Small intestine (tissue), 7 donors: ENCODE measurements around the gene PDE9A. TPM values are rescaled to one million over a fixed set of nuclear protein-coding genes. Genes with fewer than 3 reads are reported as not detected.

ENCODE experiments used
- DNase-seq, 2 donors: peaks; one replicate each; pipeline versions ENCODE4 v3.0.0 to v3.0.0-alpha.2; 2013
- FAIRE-seq: peaks from 2 replicates; lab custom pipeline; 2012; peaks lifted over from hg19 to GRCh38; lab: Jason Lieb, UNC
- H3K27ac ChIP-seq, 3 donors: one replicate each; pipeline ENCODE4 v1.5.1; 2013; ENCODE audit warnings: low read length in 2 of 3, mild to moderate bottlenecking in 2 of 3, control low read depth in 1 of 3, inconsistent platforms in 1 of 3, low read depth in 1 of 3, moderate library complexity in 1 of 3
- H3K27me3 ChIP-seq, 3 donors: one replicate each; pipeline ENCODE4 v1.6.1; 2013; ENCODE audit warnings: low read length in 3 of 3, inconsistent platforms in 1 of 3; ENCODE audit not compliant: control insufficient read depth in 3 of 3, insufficient read depth in 3 of 3
- H3K36me3 ChIP-seq, 3 donors: one replicate each; pipeline ENCODE4 v1.6.1; 2013; ENCODE audit warnings: low read length in 3 of 3, inconsistent platforms in 1 of 3, low read depth in 1 of 3, mild to moderate bottlenecking in 1 of 3, moderate library complexity in 1 of 3; ENCODE audit not compliant: control insufficient read depth in 3 of 3, insufficient read depth in 2 of 3
- H3K4me1 ChIP-seq, 3 donors: one replicate each; pipeline ENCODE4 v1.6.1; 2013; ENCODE audit warnings: low read length in 2 of 3, inconsistent platforms in 1 of 3, low read depth in 1 of 3, mild to moderate bottlenecking in 1 of 3, moderate library complexity in 1 of 3; ENCODE audit not compliant: control insufficient read depth in 3 of 3, insufficient read depth in 2 of 3
- H3K4me3 ChIP-seq, 3 donors: one replicate each; pipeline ENCODE4 v1.5.1; 2013; ENCODE audit warnings: low read length in 3 of 3, control low read depth in 1 of 3, inconsistent platforms in 1 of 3, low read depth in 1 of 3, mild to moderate bottlenecking in 1 of 3, moderate library complexity in 1 of 3
- H3K9me3 ChIP-seq, 2 donors: one replicate each; pipeline ENCODE4 v1.6.1; 2013; ENCODE audit warnings: low read depth in 1 of 2, low read length in 1 of 2; ENCODE audit not compliant: control insufficient read depth in 2 of 2, insufficient read depth in 1 of 2
- WGBS, 3 donors: extraction: QIAGEN DNeasy Blood & Tissue Kit; methylation state at CpG; one replicate each; pipeline ENCODE4 v1.1.7; 2013; 5-methylcytosine and 5-hydroxymethylcytosine counted together
- polyA plus RNA-seq, 4 donors: library from polyadenylated mRNA; stranded (reverse) in 3 of 4; unstranded in 1 of 4; fragments of 200-250 nt in 3 of 4; fragments of 120-200 nt in 1 of 4; gene quantifications; one replicate each; pipeline versions ENCODE4 v1.2.1 to v1.2.3, GENCODE V29; 2013
- donor health status: healthy with polysubstance abuse.
- donor health status: control.
- donor health status: control.
- donor health status: Bipolar disorder and iron deficiency.
- donor health status: healthy.

Gene PDE9A
- polyA plus RNA-seq, 4 donors = 31.0 to 96.6 (median 49.6) TPM

DNA sequence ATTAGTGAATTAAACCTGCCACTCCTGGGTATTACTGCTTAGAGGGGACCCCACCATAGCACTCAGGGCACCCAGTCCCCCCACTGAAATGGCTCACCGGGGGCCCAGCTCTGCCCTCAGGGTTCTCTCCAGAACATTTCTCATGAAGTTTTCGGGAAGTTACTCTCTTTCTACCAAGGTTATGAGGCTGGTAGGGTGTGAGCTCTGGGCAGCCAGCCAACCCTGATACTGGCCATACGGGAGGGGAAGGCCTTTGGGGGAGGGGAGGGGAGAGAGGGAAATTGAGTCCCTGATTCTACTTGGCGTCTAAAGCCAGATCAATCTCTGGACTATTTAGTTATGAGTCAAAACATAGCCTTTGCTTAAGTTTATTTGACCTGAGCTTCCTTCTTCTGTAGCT is 12.9 kb upstream of the PDE9A start:
- H3K9me3 ChIP-seq = no peaks in the 10 kb centered on the region
- H3K27ac ChIP-seq = no peak overlapping the region
- DNase-seq = peak; percentile 31 to 69
- H3K27me3 ChIP-seq = peaks cover 0 to 5% (median 0%) of the 10 kb centered on the region in 3 donors
- no peak overlapping the region for H3K4me3 ChIP-seq
- 8 to 30% (median 8%) methylated on average over 4 of the region's 4 CpGs for WGBS, 3 donors
- no peak for FAIRE-seq
- H3K36me3 ChIP-seq = no peaks in the 10 kb centered on the region
- peaks cover 0 to 19% (median 0%) of the 10 kb centered on the region in 3 donors for H3K4me1 ChIP-seq

DNA sequence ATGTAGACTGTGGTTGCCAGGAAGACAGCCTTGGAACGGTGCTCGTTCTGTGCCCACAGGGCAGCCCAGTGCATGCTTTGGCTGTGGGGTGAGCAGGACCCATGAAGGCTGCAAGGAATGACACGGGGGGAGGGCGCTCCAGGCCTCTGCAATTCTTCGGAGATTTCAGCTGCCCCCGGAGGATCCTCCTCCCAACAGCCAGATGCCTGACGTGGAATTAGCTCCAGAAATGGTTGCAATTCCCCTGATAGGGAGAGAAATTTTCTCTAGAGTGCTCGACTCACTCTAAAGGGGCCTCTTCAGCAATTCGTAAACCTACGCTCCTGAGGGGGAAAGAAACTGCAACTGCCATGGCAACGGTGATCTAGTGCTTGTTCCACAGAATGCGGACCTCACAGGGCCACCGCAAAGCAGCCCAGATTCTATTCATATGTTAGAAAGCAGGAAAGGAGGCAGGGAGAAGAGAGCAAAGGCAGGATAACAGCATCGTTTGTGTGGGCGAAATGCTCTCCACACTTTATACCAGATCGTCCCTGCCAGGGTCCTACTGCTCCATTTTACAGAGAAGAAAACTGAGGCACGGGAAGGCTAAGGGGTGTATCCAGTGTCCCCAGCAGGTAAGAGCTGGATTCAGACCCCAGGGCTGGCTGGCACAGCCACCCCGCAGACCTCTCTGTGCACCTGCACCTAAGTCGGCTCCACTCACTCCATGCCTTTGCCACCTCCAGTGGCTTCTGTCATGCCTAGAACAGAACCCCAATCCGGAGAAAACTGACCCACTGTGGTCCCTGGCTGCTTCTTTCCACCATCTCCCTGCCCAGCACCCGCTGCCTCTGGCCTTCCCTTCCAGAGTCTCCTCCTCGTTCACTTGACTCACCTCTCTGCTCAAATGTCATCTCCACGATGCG is 11.9 kb upstream of the PDE9A start:
- peaks cover 0 to 14% (median 0%) of the 10 kb centered on the region in 3 donors for H3K4me1 ChIP-seq
- H3K27ac ChIP-seq = no peak overlapping the region
- no peak for DNase-seq
- peaks cover 0 to 3% (median 0%) of the 10 kb centered on the region in 3 donors for H3K27me3 ChIP-seq
- no peaks in the 10 kb centered on the region for H3K9me3 ChIP-seq
- H3K4me3 ChIP-seq = no peak overlapping the region
- FAIRE-seq = no peak
- 68 to 71% (median 69%) methylated on average over 24 of the region's 24 CpGs for WGBS, 3 donors
- H3K36me3 ChIP-seq = no peaks in the 10 kb centered on the region

DNA sequence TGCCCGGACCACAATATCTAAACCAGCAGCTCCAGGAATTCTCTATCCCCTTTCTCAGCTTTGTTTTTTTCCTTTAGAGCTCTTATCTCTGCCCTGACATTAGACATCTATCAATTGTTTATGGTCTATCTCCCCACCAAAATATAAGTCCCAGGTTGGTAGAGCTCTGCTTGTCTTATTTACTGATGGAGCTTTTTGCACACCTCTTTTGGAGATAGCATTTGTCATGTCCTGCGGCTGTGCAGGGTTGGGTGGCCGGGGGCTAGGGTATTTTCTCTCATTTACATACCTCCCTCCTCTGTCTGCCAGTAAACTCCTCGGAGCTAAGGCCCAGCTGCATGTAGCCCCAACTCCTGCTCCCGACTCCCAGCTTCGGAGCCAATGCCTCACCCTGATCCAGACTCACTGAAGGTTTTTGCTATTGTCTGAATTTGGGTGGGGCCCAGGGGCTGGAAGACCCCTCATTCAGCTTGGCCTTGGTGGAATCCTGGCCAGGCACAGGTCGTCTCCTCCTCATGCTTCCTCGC is 11.1 kb upstream of the PDE9A start:
- WGBS, 3 donors = 65 to 75% (median 74%) methylated on average over 7 to 8 of the region's 8 CpGs
- Histone ChIP-seq H3K36me3 (no peaks in the 10 kb centered on the region), H3K4me3 (no peak overlapping the region), H3K9me3 (no peaks in the 10 kb centered on the region), H3K4me1 (peaks cover 0 to 14% (median 0%) of the 10 kb centered on the region in 3 donors), H3K27ac (no peak overlapping the region), H3K27me3 (peaks cover 0 to 3% (median 0%) of the 10 kb centered on the region in 3 donors)
- FAIRE-seq (no peak), DNase-seq (no peak)

DNA sequence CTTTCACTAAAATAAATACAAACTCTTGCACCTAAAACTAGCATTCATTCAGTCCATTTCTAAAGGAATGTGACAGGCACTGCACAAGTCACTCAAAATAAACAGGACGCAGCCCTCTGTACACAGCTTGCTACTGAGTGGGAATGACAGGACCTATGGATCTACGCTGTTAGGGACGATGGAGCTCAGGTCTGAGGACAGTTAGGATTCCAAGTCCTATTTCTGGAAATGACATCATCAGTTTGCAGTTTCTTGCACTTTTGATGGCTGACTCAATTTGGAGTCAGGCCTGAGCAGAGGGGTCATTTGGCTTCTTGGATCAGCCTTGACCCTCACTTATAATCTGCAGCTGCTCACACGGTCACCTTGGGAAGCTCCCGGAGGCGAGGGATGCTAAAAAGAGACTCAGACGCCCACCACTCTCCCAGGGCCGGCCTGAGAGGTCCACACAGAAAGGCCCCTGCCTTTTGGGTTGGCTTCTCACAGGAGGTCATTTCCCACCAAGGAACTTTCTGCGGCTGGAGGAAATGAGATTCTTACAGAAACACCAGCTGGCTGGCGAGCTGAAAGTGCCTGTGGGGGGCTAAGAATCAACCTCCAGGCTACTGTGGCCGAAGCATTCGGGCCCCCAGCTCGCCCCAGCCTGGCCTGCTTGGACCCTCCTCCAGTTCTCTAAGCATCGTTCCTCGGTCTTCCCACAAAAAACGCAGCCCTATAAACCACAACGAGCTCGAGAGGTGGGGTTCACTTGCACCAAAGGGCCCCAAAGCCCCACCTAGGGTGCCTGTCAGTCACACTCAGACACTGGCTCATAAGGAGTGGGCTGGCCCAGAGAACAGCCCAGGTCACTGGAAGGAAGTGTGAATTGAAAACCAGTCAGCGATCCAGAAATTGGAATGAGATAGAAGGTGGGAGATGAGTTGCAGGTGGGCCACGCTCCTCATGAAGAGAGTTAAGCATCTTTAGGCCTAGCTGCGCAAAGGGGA is 8.9 kb upstream of the PDE9A start:
- WGBS, 3 donors = 72 to 86% (median 83%) methylated on average over 21 of the region's 21 CpGs
- no peaks in the 10 kb centered on the region for H3K36me3 ChIP-seq
- H3K4me3 ChIP-seq = no peak overlapping the region
- H3K4me1 ChIP-seq = peaks cover 0 to 23% (median 0%) of the 10 kb centered on the region in 3 donors
- DNase-seq (no peak), FAIRE-seq (no peak)
- H3K27me3 ChIP-seq = peaks cover 0 to 3% (median 0%) of the 10 kb centered on the region in 3 donors
- no peak overlapping the region for H3K27ac ChIP-seq
- no peaks in the 10 kb centered on the region for H3K9me3 ChIP-seq

DNA sequence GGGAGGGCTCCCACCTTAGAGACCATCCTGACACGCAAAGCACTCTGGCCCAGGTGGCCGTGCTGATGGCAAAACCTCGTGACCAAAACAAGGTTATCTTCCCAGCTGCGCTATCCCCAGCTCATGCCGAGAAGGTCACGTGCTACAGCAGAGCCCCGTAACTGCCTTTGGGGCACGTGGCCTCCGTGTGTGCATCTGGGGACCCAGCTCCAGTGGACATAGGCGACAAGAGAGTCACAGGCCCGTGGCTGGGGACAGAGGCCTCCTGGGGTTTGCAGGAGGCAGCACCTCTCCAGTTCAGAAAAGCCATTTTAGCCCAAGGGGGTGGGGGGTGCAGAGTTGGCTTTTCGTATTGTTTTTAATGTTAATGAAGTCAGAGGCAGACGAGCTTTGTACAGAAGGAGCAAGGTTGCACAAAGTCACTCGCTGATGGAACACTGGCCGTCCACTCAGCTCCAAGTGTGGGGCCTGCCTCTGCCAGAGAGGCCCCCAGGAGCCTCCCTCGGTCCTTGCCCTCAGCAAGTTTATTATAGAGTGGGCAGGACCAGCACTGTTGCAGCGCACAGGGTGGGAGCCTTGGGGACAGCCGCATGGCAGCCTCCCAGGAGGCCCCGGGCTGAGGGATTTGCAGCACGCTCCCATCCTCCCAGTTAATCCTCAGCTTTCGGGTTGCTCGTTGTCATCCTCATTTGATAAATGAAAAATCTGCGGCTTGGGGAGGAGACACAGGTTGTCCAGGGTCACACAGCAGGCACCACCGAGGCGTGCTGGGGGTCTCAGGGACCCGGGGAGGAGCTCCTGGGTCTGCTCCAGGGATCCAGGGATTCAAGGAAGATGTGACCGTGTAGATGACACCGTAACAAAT is 8.0 kb upstream of the PDE9A start:
- no peak overlapping the region for H3K27ac ChIP-seq

DNA sequence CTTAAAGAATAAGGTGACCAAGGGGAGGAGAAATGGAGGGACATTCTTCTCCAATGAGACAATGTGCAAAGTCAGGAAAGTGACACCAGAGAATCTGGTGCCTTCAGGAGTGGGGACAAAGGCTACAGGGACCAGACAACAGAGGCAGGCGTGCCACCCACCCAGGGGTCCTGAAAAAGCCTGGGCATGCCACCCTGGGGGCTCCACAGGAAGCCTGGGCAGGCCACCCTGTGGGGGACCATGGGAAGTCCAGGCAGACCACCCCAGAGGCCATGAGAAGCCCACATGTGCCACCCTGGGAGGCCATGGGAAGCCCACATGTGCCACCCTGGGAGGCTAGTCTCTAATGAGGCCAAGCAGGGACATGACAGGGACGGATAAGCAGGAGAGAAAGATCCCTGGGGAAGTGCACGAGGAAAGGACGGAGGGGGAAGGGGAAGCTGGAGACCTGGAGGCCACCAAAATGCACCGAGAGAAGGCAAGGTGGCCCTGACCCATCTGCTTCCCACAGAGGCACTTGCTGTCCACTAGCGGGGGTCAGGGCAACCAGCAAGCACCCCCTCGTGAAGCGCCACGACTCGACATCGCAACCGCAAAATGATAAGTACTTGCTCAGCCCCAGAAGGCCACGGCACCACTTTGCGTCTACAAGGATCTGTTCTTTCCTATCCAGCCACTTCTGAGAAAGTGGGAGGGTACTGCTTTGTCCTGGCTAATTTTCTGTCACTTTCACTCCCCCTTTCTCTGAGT is 7.2 kb upstream of the PDE9A start:
- Histone ChIP-seq H3K4me3 (no peak overlapping the region), H3K9me3 (no peaks in the 10 kb centered on the region), H3K4me1 (peaks cover 0 to 13% (median 0%) of the 10 kb centered on the region in 3 donors), H3K27ac (no peak overlapping the region), H3K36me3 (no peaks in the 10 kb centered on the region), H3K27me3 (peaks cover 0 to 3% (median 0%) of the 10 kb centered on the region in 3 donors)
- 88 to 93% (median 89%) methylated on average over 14 of the region's 14 CpGs for WGBS, 3 donors
- no peak for DNase-seq
- no peak for FAIRE-seq

More for the DNA sequence above, 8.0 kb upstream of the PDE9A start:
- peaks cover 0 to 3% (median 0%) of the 10 kb centered on the region in 3 donors for H3K27me3 ChIP-seq
- DNase-seq = no peak
- H3K4me3 ChIP-seq = no peak overlapping the region
- FAIRE-seq = no peak
- H3K4me1 ChIP-seq = peaks cover 0 to 18% (median 0%) of the 10 kb centered on the region in 3 donors
- H3K36me3 ChIP-seq = no peaks in the 10 kb centered on the region
- H3K9me3 ChIP-seq = no peaks in the 10 kb centered on the region
- WGBS, 3 donors = 84 to 88% (median 88%) methylated on average over 28 of the region's 28 CpGs

DNA sequence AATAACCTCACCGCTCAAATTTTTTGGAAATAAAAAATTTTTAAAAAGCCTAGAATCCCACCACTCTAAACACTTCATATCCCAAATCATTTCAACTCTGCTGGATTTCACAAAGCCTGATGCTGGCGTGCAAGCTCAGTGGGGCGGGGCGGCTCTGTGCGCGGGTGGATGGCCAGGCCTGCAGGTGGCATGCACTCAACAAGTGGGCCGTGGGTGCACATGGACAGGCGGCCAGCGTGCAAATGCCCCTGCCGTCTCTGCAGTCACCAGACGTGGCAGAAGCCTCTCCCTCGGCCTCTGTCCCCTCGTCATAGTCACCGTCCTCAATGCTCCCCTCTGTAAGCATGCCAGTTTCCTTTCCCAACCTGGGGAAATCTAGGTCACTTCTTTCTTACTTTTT is 6.6 kb upstream of the PDE9A start:
- no peak overlapping the region for H3K4me3 ChIP-seq
- no peak for DNase-seq
- peaks cover 0 to 16% (median 0%) of the 10 kb centered on the region in 3 donors for H3K4me1 ChIP-seq
- no peaks in the 10 kb centered on the region for H3K9me3 ChIP-seq
- WGBS, 3 donors = 92 to 95% (median 93%) methylated on average over 14 of the region's 14 CpGs
- no peak for FAIRE-seq
- no peak overlapping the region for H3K27ac ChIP-seq
- peaks cover 0 to 1% (median 0%) of the 10 kb centered on the region in 3 donors for H3K27me3 ChIP-seq
- H3K36me3 ChIP-seq = no peaks in the 10 kb centered on the region
